ENCODE results near the gene KAZN. TPM values are rescaled to one million over a fixed set of nuclear protein-coding genes. Genes with fewer than 3 reads are reported as not detected.

Gene KAZN
- polyA plus RNA-seq, 1 of the 3 experiments (the other 2 are of a cell fraction), result 6.8 TPM

DNA sequence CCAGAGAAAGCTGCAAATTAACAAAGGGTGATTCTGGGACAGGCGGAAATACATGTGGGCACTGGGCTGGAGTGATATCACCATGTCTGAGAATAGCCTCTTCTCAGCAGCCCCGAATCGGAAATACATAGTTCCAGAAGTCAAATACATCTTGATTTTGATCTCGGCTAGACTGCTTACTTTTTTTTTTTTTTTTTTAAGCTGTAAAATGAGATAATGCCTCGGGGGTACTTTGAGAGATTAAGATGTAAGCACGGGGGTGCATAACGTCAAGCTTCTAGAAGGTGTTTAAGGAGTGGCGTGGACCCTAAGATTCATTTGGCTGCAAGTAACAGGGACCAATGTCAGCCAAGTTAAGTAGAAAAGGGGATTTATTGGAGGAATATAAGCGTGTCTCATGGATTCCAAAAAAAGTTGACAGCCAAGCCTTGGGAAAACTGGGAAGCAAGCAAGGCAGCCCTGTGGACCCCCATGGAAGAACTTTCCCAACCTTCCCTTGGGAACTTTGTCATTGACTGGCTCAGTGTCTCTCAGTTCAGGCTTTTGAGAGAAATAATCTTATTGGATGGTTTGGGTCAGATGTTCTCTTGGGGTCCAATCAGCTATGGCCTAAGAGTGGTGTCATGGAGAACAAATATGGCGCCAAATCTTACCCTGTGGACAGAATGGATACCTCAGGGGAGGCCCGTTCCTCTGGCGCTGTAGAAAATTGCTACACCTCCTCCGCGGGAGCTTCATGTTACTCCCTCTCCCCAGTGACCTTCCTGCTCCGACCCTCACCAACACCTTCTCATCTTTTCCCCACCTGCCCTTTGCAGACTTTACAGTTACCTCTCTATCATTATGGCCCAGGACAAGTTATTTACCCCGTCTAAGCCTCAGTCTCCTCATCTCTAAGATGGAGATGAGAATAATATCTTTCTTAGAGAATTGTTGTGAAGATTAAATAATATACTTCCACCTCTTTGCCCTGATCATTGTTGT lies 186.6 kb downstream of the KAZN start:
- no peak overlapping the region for H3K9ac ChIP-seq
- DNase-seq, result no peak
- H3F3A ChIP-seq (replicated peaks; ENCODE audit: insufficient read depth), result no peaks in the 10 kb centered on the region
- H3K36me3 ChIP-seq (replicated peaks in 1 of 2; ENCODE audit: control insufficient read depth in 1 of 2, insufficient read depth in 2 of 2, low read length in 1 of 2), result no peaks in the 10 kb centered on the region
- H3K9me2 ChIP-seq, result no peaks in the 10 kb centered on the region
- no peak overlapping the region for H3K4me2 ChIP-seq
- no peak overlapping the region for H2AFZ ChIP-seq (ENCODE audit: low read depth)
- no peaks in the 10 kb centered on the region for H4K20me1 ChIP-seq (ENCODE audit: insufficient read depth)
- no peak overlapping the region for H3K4me3 ChIP-seq (ENCODE audit: low read depth in 2 of 2, low read length in 1 of 2)
- H3K4me1 ChIP-seq (ENCODE audit: control insufficient read depth in 1 of 2, insufficient read depth in 2 of 2, low read depth in 1 of 2, low read length in 1 of 2), result peaks cover 0 to 2% of the 10 kb centered on the region in 2 experiments; a peak in 1 of 4 replicates
- 47% methylated on average over 16 of the region's 16 CpGs for WGBS (ENCODE audit: low lambda C conversion rate)
- ChIA-PET CTCF (no interaction called here), POLR2A (no interaction called here)
- H3K79me2 ChIP-seq (ENCODE audit: insufficient read depth), result no peaks in the 10 kb centered on the region
- no peaks in the 10 kb centered on the region for H3K9me3 ChIP-seq
- no peak overlapping the region for H3K27ac ChIP-seq (ENCODE audit: low read depth in 2 of 2, low read length in 1 of 2)
- TF ChIP-seq, protein P1, sequence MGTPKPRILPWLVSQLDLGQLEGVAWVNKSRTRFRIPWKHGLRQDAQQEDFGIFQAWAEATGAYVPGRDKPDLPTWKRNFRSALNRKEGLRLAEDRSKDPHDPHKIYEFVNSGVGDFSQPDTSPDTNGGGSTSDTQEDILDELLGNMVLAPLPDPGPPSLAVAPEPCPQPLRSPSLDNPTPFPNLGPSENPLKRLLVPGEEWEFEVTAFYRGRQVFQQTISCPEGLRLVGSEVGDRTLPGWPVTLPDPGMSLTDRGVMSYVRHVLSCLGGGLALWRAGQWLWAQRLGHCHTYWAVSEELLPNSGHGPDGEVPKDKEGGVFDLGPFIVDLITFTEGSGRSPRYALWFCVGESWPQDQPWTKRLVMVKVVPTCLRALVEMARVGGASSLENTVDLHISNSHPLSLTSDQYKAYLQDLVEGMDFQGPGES (IDR thresholded peaks at IDR 0.05; ENCODE audit: low read depth, low read length), result no peak
- TF ChIP-seq FOXJ3 (CRISPR knock-in tag; IDR thresholded peaks at IDR 0.05) (no peak), YY1 (IDR thresholded peaks at IDR 0.05; ENCODE audit: low read depth) (no peak), SIN3A (IDR thresholded peaks at IDR 0.05; ENCODE audit: borderline replicate concordance, low read depth, low read length) (no peak), EZH2phosphoT487 (IDR thresholded peaks at IDR 0.05; ENCODE audit: borderline replicate concordance, low read depth) (no peak), RCOR1 (IDR thresholded peaks at IDR 0.05; ENCODE audit: low read length) (no peak), RFX5 (IDR thresholded peaks at IDR 0.05; ENCODE audit: low read length) (no peak), ELF1 (IDR thresholded peaks at IDR 0.05) (no peak)
- TF ChIP-seq, protein P2, sequence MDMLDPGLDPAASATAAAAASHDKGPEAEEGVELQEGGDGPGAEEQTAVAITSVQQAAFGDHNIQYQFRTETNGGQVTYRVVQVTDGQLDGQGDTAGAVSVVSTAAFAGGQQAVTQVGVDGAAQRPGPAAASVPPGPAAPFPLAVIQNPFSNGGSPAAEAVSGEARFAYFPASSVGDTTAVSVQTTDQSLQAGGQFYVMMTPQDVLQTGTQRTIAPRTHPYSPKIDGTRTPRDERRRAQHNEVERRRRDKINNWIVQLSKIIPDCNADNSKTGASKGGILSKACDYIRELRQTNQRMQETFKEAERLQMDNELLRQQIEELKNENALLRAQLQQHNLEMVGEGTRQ (IDR thresholded peaks at IDR 0.05; ENCODE audit: borderline replicate concordance, low read depth, low read length), result no peak
- H3K27me3 ChIP-seq (ENCODE audit: insufficient read depth), result no peaks in the 10 kb centered on the region

DNA sequence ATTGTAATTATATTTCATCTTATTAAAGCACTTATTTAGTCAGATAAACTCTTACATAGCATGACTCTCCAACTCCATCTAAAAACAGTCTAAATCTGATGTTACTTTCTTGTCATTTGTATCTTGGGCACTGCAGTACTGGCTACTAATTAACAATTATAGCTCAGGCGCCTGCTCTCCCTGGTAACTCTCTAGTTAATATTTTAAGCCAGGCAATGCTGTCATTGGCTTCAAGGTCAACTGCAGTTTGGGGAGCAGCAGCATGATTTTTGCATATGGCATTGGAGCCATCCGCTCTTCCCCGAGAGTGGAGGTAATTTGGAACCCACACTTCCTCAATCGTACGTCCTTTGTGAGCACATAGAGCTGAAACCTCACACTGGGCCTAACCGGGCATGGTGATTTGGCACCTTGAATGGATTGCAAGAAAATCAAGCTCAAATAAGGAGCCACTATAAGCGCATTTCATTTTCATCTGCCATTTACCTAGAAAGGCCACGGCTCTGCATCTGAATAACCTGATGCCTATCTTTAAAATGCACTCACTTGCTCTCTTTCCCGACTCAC lies 187.7 kb downstream of the KAZN start:
- H3K4me1 ChIP-seq (ENCODE audit: control insufficient read depth in 1 of 2, insufficient read depth in 2 of 2, low read depth in 1 of 2, low read length in 1 of 2), result peaks cover 0 to 2% of the 10 kb centered on the region in 2 experiments; a peak in 1 of 4 replicates
- ChIA-PET POLR2A (no interaction called here), CTCF (interaction anchor here (1.1 kb wide), 1 partner anchor 261 kb away, joined by 3 read pairs; no protein-coding TSS in a partner anchor)
- TF ChIP-seq GABPA (IDR thresholded peaks at IDR 0.05; ENCODE audit: low read depth), result no peak
- no peak for TF ChIP-seq RXRA (IDR thresholded peaks at IDR 0.05; ENCODE audit: borderline replicate concordance, low read depth)
- no peak for TF ChIP-seq FOSL2 (IDR thresholded peaks at IDR 0.05; ENCODE audit: borderline replicate concordance, low read depth)
- TF ChIP-seq GATA2 (CRISPR knock-in tag; IDR thresholded peaks at IDR 0.05), result no peak
- TF ChIP-seq, protein P3, sequence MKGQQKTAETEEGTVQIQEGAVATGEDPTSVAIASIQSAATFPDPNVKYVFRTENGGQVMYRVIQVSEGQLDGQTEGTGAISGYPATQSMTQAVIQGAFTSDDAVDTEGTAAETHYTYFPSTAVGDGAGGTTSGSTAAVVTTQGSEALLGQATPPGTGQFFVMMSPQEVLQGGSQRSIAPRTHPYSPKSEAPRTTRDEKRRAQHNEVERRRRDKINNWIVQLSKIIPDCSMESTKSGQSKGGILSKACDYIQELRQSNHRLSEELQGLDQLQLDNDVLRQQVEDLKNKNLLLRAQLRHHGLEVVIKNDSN (IDR thresholded peaks at IDR 0.05; ENCODE audit: borderline replicate concordance, low read depth), result no peak
- TF ChIP-seq CHD2 (IDR thresholded peaks at IDR 0.05; ENCODE audit: low read length, partially characterized antibody), result no peak
- TF ChIP-seq YY1 (IDR thresholded peaks at IDR 0.05; ENCODE audit: low read depth), result no peak
- no peak for TF ChIP-seq EZH2phosphoT487 (IDR thresholded peaks at IDR 0.05; ENCODE audit: borderline replicate concordance, low read depth)
- no peak for TF ChIP-seq RCOR1 (IDR thresholded peaks at IDR 0.05; ENCODE audit: low read length)
- TF ChIP-seq, protein P1 (IDR thresholded peaks at IDR 0.05; ENCODE audit: low read depth, low read length), result no peak
- no peak for TF ChIP-seq FOXM1 (IDR thresholded peaks at IDR 0.05; ENCODE audit: low read depth)
- no peak for TF ChIP-seq NFIC (IDR thresholded peaks at IDR 0.05; ENCODE audit: borderline replicate concordance)
- TF ChIP-seq, protein P4, sequence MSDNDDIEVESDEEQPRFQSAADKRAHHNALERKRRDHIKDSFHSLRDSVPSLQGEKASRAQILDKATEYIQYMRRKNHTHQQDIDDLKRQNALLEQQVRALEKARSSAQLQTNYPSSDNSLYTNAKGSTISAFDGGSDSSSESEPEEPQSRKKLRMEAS (IDR thresholded peaks at IDR 0.05; ENCODE audit: low read depth), result no peak
- no peak for TF ChIP-seq SMC3 (IDR thresholded peaks at IDR 0.05; ENCODE audit: low read depth, low read length)
- TF ChIP-seq FOXJ3 (CRISPR knock-in tag; IDR thresholded peaks at IDR 0.05), result no peak
- no peak overlapping the region for H3K27ac ChIP-seq (ENCODE audit: low read depth in 2 of 2, low read length in 1 of 2)
- no peak overlapping the region for H2AFZ ChIP-seq (ENCODE audit: low read depth)
- H3F3A ChIP-seq (replicated peaks; ENCODE audit: insufficient read depth), result no peaks in the 10 kb centered on the region
- no peaks in the 10 kb centered on the region for H3K27me3 ChIP-seq (ENCODE audit: insufficient read depth)
- H3K9me3 ChIP-seq, result no peaks in the 10 kb centered on the region
- no peak overlapping the region for H3K4me2 ChIP-seq
- no peak overlapping the region for H3K4me3 ChIP-seq (ENCODE audit: low read depth in 2 of 2, low read length in 1 of 2)
- no peaks in the 10 kb centered on the region for H3K9me2 ChIP-seq
- 57% methylated on average over 9 of the region's 9 CpGs for WGBS (ENCODE audit: low lambda C conversion rate)
- H3K9ac ChIP-seq, result no peak overlapping the region
- no peaks in the 10 kb centered on the region for H3K36me3 ChIP-seq (replicated peaks in 1 of 2; ENCODE audit: control insufficient read depth in 1 of 2, insufficient read depth in 2 of 2, low read length in 1 of 2)
- no peak for DNase-seq
- H3K79me2 ChIP-seq (ENCODE audit: insufficient read depth), result no peaks in the 10 kb centered on the region
- H4K20me1 ChIP-seq (ENCODE audit: insufficient read depth), result no peaks in the 10 kb centered on the region
